HG03135 (cell line): Measurements from ENCODE around the gene MYOM1.

ENCODE experiments used
- ATAC-seq: cut with Tn5 transposase; IDR thresholded peaks from one replicate; pipeline ENCODE4 v1.9.1; 2021; ENCODE audit warnings: mild to moderate bottlenecking, moderate library complexity; ENCODE audit not compliant: unreplicated experiment

Gene MYOM1

GRCh38 chr18:3190610-3191009 is 29.2 kb downstream of the MYOM1 start:
- no peak for ATAC-seq

GRCh38 chr18:3189884-3190283 is 29.9 kb downstream of the MYOM1 start:
- no peak for ATAC-seq

GRCh38 chr18:3186678-3187658 is 32.8 kb downstream of the MYOM1 start:
- ATAC-seq, result no peak

- ATAC-seq, result no peak
Measured at GRCh38 chr18:3184275-3184963, 35.3 kb downstream of the MYOM1 start.

GRCh38 chr18:3183103-3183717 is 36.6 kb downstream of the MYOM1 start:
- ATAC-seq, result no peak

- no peak for ATAC-seq
Measured at GRCh38 chr18:3180325-3180724, 39.4 kb downstream of the MYOM1 start.

GRCh38 chr18:3179430-3180089 is 40.2 kb downstream of the MYOM1 start:
- ATAC-seq, result peak; percentile 42

- ATAC-seq, result peak; percentile 90
Measured at GRCh38 chr18:3177902-3178687, 41.7 kb downstream of the MYOM1 start.

GRCh38 chr18:3175195-3175758 is 44.5 kb downstream of the MYOM1 start:
- ATAC-seq, result no peak

GRCh38 chr18:3172097-3172496 is 47.7 kb downstream of the MYOM1 start:
- ATAC-seq, result no peak

- ATAC-seq, result no peak
Measured at GRCh38 chr18:3171631-3172030, 48.1 kb downstream of the MYOM1 start.

GRCh38 chr18:3170441-3171161 is 49.2 kb downstream of the MYOM1 start:
- no peak for ATAC-seq

GRCh38 chr18:3164381-3164780 is 55.4 kb downstream of the MYOM1 start:
- no peak for ATAC-seq

GRCh38 chr18:3163968-3164367 is 55.8 kb downstream of the MYOM1 start:
- no peak for ATAC-seq

- ATAC-seq, result no peak
Measured at GRCh38 chr18:3162181-3162580, 57.6 kb downstream of the MYOM1 start.

GRCh38 chr18:3159830-3160229 is 59.9 kb downstream of the MYOM1 start:
- ATAC-seq, result no peak

GRCh38 chr18:3157606-3158005 is 62.2 kb downstream of the MYOM1 start:
- ATAC-seq, result no peak

- ATAC-seq, result no peak
Measured at GRCh38 chr18:3157086-3157485, 62.7 kb downstream of the MYOM1 start.

- no peak for ATAC-seq
Measured at GRCh38 chr18:3156325-3156640, 63.5 kb downstream of the MYOM1 start.
